ENCODE results near the gene CNTNAP2.

DNA sequence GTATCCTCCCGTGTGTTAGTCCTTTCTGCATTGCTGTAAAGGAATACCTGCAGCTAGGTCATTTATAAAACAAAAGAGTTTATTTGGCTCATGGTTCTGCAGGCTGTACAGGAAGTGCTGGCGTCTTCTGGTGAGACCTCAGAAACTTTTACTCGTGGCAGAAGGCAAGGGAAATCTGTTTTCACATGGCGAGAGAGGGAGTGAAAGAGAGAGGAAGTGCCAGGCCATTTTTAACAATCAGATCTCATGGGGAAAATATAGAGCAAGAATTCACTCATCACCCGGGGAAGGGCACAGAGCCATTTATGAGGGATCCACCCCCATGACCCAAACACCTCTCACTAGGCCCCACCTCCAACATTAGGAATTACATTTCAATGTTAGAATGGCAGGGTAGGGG lies 952.2 kb downstream of the CNTNAP2 start:
- TF ChIP-seq, protein P1, sequence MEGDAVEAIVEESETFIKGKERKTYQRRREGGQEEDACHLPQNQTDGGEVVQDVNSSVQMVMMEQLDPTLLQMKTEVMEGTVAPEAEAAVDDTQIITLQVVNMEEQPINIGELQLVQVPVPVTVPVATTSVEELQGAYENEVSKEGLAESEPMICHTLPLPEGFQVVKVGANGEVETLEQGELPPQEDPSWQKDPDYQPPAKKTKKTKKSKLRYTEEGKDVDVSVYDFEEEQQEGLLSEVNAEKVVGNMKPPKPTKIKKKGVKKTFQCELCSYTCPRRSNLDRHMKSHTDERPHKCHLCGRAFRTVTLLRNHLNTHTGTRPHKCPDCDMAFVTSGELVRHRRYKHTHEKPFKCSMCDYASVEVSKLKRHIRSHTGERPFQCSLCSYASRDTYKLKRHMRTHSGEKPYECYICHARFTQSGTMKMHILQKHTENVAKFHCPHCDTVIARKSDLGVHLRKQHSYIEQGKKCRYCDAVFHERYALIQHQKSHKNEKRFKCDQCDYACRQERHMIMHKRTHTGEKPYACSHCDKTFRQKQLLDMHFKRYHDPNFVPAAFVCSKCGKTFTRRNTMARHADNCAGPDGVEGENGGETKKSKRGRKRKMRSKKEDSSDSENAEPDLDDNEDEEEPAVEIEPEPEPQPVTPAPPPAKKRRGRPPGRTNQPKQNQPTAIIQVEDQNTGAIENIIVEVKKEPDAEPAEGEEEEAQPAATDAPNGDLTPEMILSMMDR (IDR thresholded peaks at IDR 0.05) = no peak
- TF ChIP-seq POLR2A (IDR thresholded peaks at IDR 0.05) = no peak
